ENCODE results near the gene CAPNS1. TPM values are rescaled to one million over a fixed set of nuclear protein-coding genes. Genes with fewer than 3 reads are reported as not detected.

CAPNS1 gene
- total and polyA plus RNA-seq, 9 of the 15 experiments (the other 6 are each of a cell fraction or from before 2014, with no cell fraction given) = 77.9 to 576 (median 258) TPM

GRCh38 chr19:36114721-36115452 is 25.0 kb upstream of the CAPNS1 start, which contains the start of gene POLR2I (continued):
- TF ChIP-seq RBM14 (IDR thresholded peaks at IDR 0.05; ENCODE audit: borderline replicate concordance, insufficient read depth, low read depth, low read length) (no peak), ZNF212 (CRISPR knock-in tag; IDR thresholded peaks at IDR 0.05) (peak; percentile 65; the same call in 1 of the 2 replicates), PHB (CRISPR knock-in tag; IDR thresholded peaks at IDR 0.05) (0 out of 2 replicates have a peak, but pooled peaks have one; percentile 31), LEF1 (IDR thresholded peaks at IDR 0.05) (0 out of 2 replicates have a peak, but pooled peaks have one; percentile 25), KLF1 (tag; IDR thresholded peaks at IDR 0.05) (no peak), CHD4 (IDR thresholded peaks at IDR 0.05; ENCODE audit: insufficient read depth, insufficient replicate concordance, low read depth, low read length, poor library complexity, severe bottlenecking) (no peak), MYC (IDR thresholded peaks at IDR 0.05; ENCODE audit: low read depth, low read length) (peak; percentile 99), MYC (CRISPR knock-in tag; IDR thresholded peaks at IDR 0.05; ENCODE audit: borderline replicate concordance, low read depth) (peak; percentile 97), AFF1 (IDR thresholded peaks at IDR 0.05; ENCODE audit: low read depth in 1 of 2, partially characterized antibody in 2 of 2) (peak; percentile 21 to 48)
- TF ChIP-seq, protein P1, sequence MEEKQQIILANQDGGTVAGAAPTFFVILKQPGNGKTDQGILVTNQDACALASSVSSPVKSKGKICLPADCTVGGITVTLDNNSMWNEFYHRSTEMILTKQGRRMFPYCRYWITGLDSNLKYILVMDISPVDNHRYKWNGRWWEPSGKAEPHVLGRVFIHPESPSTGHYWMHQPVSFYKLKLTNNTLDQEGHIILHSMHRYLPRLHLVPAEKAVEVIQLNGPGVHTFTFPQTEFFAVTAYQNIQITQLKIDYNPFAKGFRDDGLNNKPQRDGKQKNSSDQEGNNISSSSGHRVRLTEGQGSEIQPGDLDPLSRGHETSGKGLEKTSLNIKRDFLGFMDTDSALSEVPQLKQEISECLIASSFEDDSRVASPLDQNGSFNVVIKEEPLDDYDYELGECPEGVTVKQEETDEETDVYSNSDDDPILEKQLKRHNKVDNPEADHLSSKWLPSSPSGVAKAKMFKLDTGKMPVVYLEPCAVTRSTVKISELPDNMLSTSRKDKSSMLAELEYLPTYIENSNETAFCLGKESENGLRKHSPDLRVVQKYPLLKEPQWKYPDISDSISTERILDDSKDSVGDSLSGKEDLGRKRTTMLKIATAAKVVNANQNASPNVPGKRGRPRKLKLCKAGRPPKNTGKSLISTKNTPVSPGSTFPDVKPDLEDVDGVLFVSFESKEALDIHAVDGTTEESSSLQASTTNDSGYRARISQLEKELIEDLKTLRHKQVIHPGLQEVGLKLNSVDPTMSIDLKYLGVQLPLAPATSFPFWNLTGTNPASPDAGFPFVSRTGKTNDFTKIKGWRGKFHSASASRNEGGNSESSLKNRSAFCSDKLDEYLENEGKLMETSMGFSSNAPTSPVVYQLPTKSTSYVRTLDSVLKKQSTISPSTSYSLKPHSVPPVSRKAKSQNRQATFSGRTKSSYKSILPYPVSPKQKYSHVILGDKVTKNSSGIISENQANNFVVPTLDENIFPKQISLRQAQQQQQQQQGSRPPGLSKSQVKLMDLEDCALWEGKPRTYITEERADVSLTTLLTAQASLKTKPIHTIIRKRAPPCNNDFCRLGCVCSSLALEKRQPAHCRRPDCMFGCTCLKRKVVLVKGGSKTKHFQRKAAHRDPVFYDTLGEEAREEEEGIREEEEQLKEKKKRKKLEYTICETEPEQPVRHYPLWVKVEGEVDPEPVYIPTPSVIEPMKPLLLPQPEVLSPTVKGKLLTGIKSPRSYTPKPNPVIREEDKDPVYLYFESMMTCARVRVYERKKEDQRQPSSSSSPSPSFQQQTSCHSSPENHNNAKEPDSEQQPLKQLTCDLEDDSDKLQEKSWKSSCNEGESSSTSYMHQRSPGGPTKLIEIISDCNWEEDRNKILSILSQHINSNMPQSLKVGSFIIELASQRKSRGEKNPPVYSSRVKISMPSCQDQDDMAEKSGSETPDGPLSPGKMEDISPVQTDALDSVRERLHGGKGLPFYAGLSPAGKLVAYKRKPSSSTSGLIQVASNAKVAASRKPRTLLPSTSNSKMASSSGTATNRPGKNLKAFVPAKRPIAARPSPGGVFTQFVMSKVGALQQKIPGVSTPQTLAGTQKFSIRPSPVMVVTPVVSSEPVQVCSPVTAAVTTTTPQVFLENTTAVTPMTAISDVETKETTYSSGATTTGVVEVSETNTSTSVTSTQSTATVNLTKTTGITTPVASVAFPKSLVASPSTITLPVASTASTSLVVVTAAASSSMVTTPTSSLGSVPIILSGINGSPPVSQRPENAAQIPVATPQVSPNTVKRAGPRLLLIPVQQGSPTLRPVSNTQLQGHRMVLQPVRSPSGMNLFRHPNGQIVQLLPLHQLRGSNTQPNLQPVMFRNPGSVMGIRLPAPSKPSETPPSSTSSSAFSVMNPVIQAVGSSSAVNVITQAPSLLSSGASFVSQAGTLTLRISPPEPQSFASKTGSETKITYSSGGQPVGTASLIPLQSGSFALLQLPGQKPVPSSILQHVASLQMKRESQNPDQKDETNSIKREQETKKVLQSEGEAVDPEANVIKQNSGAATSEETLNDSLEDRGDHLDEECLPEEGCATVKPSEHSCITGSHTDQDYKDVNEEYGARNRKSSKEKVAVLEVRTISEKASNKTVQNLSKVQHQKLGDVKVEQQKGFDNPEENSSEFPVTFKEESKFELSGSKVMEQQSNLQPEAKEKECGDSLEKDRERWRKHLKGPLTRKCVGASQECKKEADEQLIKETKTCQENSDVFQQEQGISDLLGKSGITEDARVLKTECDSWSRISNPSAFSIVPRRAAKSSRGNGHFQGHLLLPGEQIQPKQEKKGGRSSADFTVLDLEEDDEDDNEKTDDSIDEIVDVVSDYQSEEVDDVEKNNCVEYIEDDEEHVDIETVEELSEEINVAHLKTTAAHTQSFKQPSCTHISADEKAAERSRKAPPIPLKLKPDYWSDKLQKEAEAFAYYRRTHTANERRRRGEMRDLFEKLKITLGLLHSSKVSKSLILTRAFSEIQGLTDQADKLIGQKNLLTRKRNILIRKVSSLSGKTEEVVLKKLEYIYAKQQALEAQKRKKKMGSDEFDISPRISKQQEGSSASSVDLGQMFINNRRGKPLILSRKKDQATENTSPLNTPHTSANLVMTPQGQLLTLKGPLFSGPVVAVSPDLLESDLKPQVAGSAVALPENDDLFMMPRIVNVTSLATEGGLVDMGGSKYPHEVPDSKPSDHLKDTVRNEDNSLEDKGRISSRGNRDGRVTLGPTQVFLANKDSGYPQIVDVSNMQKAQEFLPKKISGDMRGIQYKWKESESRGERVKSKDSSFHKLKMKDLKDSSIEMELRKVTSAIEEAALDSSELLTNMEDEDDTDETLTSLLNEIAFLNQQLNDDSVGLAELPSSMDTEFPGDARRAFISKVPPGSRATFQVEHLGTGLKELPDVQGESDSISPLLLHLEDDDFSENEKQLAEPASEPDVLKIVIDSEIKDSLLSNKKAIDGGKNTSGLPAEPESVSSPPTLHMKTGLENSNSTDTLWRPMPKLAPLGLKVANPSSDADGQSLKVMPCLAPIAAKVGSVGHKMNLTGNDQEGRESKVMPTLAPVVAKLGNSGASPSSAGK (IDR thresholded peaks at IDR 0.05) = peak; percentile 99

Measured in K562 (cell line).